Hepatocyte (in vitro differentiated cells): ENCODE measurements around the gene PTPN13. TPM values are rescaled to one million over a fixed set of nuclear protein-coding genes. Genes with fewer than 3 reads are reported as not detected.
"Not testable (repeated sequence)": the region's sequence is repeated elsewhere in the genome, so short reads cannot be mapped to it uniquely, and the experiment has no call there.

Experiments
- DNase-seq: peaks from one replicate; pipeline ENCODE4 v3.0.0-alpha.2; 2016; ENCODE audit warnings: low spot score
- H2AFZ ChIP-seq: fragments of 200-600 bp; sonication (generic); 2 replicates; pipeline ENCODE4 v1.6.0; 2016; ENCODE audit warnings: antibody characterized with exemption, mild to moderate bottlenecking
- H3K27ac ChIP-seq: fragments of 200-600 bp; sonication (generic); 2 replicates; pipeline ENCODE4 v1.5.1; 2016; ENCODE audit warnings: mild to moderate bottlenecking
- H3K27me3 ChIP-seq: fragments of 200-600 bp; sonication (generic); 2 replicates; pipeline ENCODE4 v1.6.1; 2016
- H3K36me3 ChIP-seq: fragments of 200-600 bp; sonication (generic); replicated peaks from 2 replicates; pipeline ENCODE4 v1.5.1; 2016; ENCODE audit warnings: low read depth; ENCODE audit not compliant: insufficient read depth
- H3K4me1 ChIP-seq: fragments of 200-600 bp; sonication (generic); 2 replicates; pipeline ENCODE4 v1.5.1; 2016; ENCODE audit warnings: mild to moderate bottlenecking, moderate library complexity; ENCODE audit not compliant: insufficient read depth
- H3K4me2 ChIP-seq: fragments of 200-600 bp; sonication (generic); 2 replicates; pipeline ENCODE4 v1.6.0; 2016
- H3K4me3 ChIP-seq: fragments of 200-600 bp; sonication (generic); 2 replicates; pipeline ENCODE4 v1.5.1; 2016; ENCODE audit warnings: mild to moderate bottlenecking
- H3K79me2 ChIP-seq: fragments of 200-600 bp; sonication (generic); 2 replicates; pipeline ENCODE4 v1.6.0; 2017; ENCODE audit warnings: mild to moderate bottlenecking
- H3K9me2 ChIP-seq: fragments of 200-600 bp; sonication (generic); replicated peaks from 2 replicates; pipeline ENCODE4 v1.6.0; 2017; ENCODE audit warnings: mild to moderate bottlenecking; ENCODE audit not compliant: insufficient read depth
- H3K9me3 ChIP-seq: fragments of 200-600 bp; sonication (generic); 2 replicates; pipeline ENCODE4 v1.5.1; 2016; ENCODE audit warnings: low read depth, mild to moderate bottlenecking
- H4K20me1 ChIP-seq: fragments of 200-600 bp; sonication (generic); 2 replicates; pipeline ENCODE4 v1.6.0; 2016; ENCODE audit warnings: mild to moderate bottlenecking; ENCODE audit not compliant: insufficient read depth, poor library complexity, severe bottlenecking
- EZH2 ChIP-seq: fragments of 200-600 bp; sonication (generic); IDR thresholded peaks from 2 replicates; pipeline ENCODE4 v1.6.1; 2016; ENCODE audit warnings: antibody characterized with exemption, mild to moderate bottlenecking, borderline replicate concordance
- EZH2phosphoT487 ChIP-seq: fragments of 200-600 bp; sonication (generic); IDR thresholded peaks from one replicate; pipeline ENCODE4 v1.6.1; 2018; ENCODE audit warnings: antibody characterized with exemption, mild to moderate bottlenecking, low read depth, moderate library complexity; ENCODE audit not compliant: unreplicated experiment, severe bottlenecking
- WGBS: methylation state at CpG from one replicate; pipeline ENCODE4 v1.1.6; 2016; ENCODE audit warnings: low lambda C conversion rate; ENCODE audit errors: missing lambda C conversion rate; 5-methylcytosine and 5-hydroxymethylcytosine counted together
- polyA plus RNA-seq: library from polyadenylated mRNA; unstranded; fragments of >200 nt; fragmentation: Nextera tagmentation; extraction: Ambion mirVana; gene quantifications from 2 replicates; pipeline ENCODE4 v1.2.1, GENCODE V29; 2016
- total RNA-seq: library from RNA; depleted of rRNA; stranded (reverse); fragments of >200 nt; gene quantifications from 2 replicates; pipeline ENCODE4 v1.2.3, GENCODE V29; 2014
- TF ChIP-seq, protein P1 (sequence below): fragments of 200-600 bp; sonication (generic); IDR thresholded peaks from 2 replicates; pipeline ENCODE4 v1.5.1; 2016; ENCODE audit warnings: antibody characterized with exemption, mild to moderate bottlenecking; ENCODE audit not compliant: poor library complexity

PTPN13 gene
- total and polyA plus RNA-seq, 2 experiments from 2014 or later = 12.6 to 52.8 TPM

- Histone ChIP-seq H2AFZ (no peak overlapping the region), H3K9me3 (peaks cover 19% of the 10 kb centered on the region), H3K9me2 (no peaks in the 10 kb centered on the region), H3K79me2 (peaks cover 57% of the 10 kb centered on the region), H3K4me3 (no peak overlapping the region), H3K27ac (no peak overlapping the region), H3K4me2 (no peak overlapping the region), H3K36me3 (no peaks in the 10 kb centered on the region), H3K27me3 (no peaks in the 10 kb centered on the region), H4K20me1 (no peaks in the 10 kb centered on the region), H3K4me1 (no peaks in the 10 kb centered on the region)
- 100% methylated on average over 1 of the region's 1 CpG for WGBS
- DNase-seq = no peak
- TF ChIP-seq EZH2 = no peak
- TF ChIP-seq, protein P1, sequence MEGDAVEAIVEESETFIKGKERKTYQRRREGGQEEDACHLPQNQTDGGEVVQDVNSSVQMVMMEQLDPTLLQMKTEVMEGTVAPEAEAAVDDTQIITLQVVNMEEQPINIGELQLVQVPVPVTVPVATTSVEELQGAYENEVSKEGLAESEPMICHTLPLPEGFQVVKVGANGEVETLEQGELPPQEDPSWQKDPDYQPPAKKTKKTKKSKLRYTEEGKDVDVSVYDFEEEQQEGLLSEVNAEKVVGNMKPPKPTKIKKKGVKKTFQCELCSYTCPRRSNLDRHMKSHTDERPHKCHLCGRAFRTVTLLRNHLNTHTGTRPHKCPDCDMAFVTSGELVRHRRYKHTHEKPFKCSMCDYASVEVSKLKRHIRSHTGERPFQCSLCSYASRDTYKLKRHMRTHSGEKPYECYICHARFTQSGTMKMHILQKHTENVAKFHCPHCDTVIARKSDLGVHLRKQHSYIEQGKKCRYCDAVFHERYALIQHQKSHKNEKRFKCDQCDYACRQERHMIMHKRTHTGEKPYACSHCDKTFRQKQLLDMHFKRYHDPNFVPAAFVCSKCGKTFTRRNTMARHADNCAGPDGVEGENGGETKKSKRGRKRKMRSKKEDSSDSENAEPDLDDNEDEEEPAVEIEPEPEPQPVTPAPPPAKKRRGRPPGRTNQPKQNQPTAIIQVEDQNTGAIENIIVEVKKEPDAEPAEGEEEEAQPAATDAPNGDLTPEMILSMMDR = no peak
- TF ChIP-seq EZH2phosphoT487 = no peak
Observed at GRCh38 chr4:86652332-86652932, 58.3 kb downstream of the PTPN13 start.

DNA sequence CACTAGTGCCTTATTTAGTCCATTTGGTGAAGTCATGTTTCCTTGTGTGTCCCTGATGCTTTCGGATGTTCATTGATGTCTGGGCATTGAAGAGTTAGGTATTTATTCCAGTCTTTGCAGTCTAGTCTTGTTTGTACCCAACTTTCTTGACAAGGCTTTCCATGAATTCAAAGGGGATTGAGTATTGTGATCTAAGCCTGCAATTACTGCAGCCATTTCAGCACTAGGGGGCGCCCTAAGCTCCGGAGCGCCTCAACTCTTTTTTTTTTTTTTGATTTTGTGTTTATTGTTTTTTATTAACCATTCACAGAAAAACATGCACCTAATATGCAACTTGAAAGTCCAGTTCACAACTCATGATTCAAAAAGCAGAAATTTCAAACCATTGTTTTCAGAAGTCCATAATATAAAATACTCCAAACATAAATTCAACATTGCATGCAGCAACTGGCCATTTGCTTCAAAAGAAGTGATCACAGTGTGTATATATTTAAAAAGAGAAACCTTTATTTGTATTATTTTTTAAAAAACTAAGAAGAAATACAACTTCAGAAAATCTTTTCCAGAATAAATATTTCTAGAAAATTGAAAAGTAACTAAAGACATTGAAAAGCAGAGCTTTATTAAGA, 59.2 kb downstream of the PTPN13 start:
- TF ChIP-seq EZH2 = no peak
- TF ChIP-seq EZH2phosphoT487 = no peak
- TF ChIP-seq, protein P1 = no peak
- no peak overlapping the region for H2AFZ ChIP-seq
- H3K4me1 ChIP-seq = no peaks in the 10 kb centered on the region
- H3K27ac ChIP-seq = no peak overlapping the region
- no peaks in the 10 kb centered on the region for H3K9me2 ChIP-seq
- H3K27me3 ChIP-seq = no peaks in the 10 kb centered on the region
- no peak for DNase-seq
- no peaks in the 10 kb centered on the region for H3K36me3 ChIP-seq
- 83% methylated on average over 4 of the region's 4 CpGs for WGBS
- H3K79me2 ChIP-seq = peaks cover 57% of the 10 kb centered on the region
- H3K4me2 ChIP-seq = no peak overlapping the region
- H3K9me3 ChIP-seq = peaks cover 19% of the 10 kb centered on the region
- no peaks in the 10 kb centered on the region for H4K20me1 ChIP-seq
- no peak overlapping the region for H3K4me3 ChIP-seq

DNA sequence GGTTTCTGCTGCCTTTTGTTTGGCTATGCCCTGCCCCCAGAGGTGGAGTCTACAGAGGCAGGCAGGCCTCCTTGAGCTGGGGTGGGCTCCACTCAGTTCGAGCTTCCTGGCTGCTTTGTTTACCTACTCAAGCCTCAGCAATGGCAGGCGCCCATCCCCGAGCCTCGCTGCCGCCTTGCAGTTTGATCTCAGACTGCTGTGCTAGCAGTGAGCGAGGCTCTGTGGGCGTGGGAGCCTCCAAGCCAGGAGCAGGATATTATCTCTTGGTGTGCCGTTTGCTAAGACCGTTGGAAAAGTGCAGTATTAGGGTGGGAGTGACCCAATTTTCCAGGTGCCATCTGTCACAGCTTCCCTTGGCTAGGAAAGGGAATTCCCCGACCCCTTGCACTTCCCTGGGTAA, 62.7 kb downstream of the PTPN13 start:
- H3K9me2 ChIP-seq, H3K4me3 ChIP-seq, H2AFZ ChIP-seq, H3K4me1 ChIP-seq, H3K27ac ChIP-seq, H3K4me2 ChIP-seq, H4K20me1 ChIP-seq, H3K27me3 ChIP-seq, DNase-seq, H3K36me3 ChIP-seq: not testable (repeated sequence)
- Histone ChIP-seq H3K79me2 (peaks cover 25% of the 10 kb centered on the region), H3K9me3 (peaks cover 15% of the 10 kb centered on the region)
- 98% methylated on average over 10 of the region's 10 CpGs for WGBS

- Histone ChIP-seq H3K36me3 (no peaks in the 10 kb centered on the region), H4K20me1 (no peaks in the 10 kb centered on the region), H3K4me2 (no peak overlapping the region), H3K9me2 (no peaks in the 10 kb centered on the region), H3K9me3 (peaks cover 9% of the 10 kb centered on the region), H3K27me3 (no peaks in the 10 kb centered on the region), H3K4me1 (no peaks in the 10 kb centered on the region), H3K27ac (no peak overlapping the region), H3K79me2 (peaks cover 19% of the 10 kb centered on the region), H2AFZ (no peak overlapping the region), H3K4me3 (no peak overlapping the region)
- 100% methylated on average over 1 of the region's 1 CpG for WGBS
- TF ChIP-seq EZH2phosphoT487 = no peak
- TF ChIP-seq, protein P1 = no peak
- no peak for TF ChIP-seq EZH2
- no peak for DNase-seq
Observed at GRCh38 chr4:86657382-86657781, 63.3 kb downstream of the PTPN13 start.
